ENCODE measurements around the gene ZNF830. TPM values are rescaled to one million over a fixed set of nuclear protein-coding genes. Genes with fewer than 3 reads are reported as not detected.

ZNF830 gene
- total and polyA plus RNA-seq, 4 donors = 3.6 to 6.9 (median 4.6) TPM

GRCh38 chr17:34990921-34991365 lies 29.6 kb downstream of the ZNF830 start:
- Histone ChIP-seq H3K9ac (ENCODE audit: low read depth in 1 of 2, low read length in 2 of 2) (no peak overlapping the region), H3K27ac (ENCODE audit: low read depth in 1 of 2, low read length in 2 of 2) (no peak overlapping the region), H3K9me3 (ENCODE audit: control insufficient read depth in 4 of 4, low read length in 3 of 4) (no peaks in the 10 kb centered on the region), H3K4me1 (ENCODE audit: control insufficient read depth in 4 of 4, insufficient read depth in 4 of 4, low read length in 3 of 4) (no peaks in the 10 kb centered on the region), H3K4me3 (ENCODE audit: low read depth in 1 of 3, low read length in 3 of 3) (no peak overlapping the region), H3K27me3 (ENCODE audit: control insufficient read depth in 4 of 4, insufficient read depth in 4 of 4, low read length in 3 of 4) (no peaks in the 10 kb centered on the region), H3K36me3 (ENCODE audit: control insufficient read depth in 4 of 4, insufficient read depth in 3 of 4, low read depth in 1 of 4, low read length in 3 of 4) (peaks cover 2 to 60% (median 44%) of the 10 kb centered on the region in 4 donors)
- no peak for TF ChIP-seq REST (IDR thresholded peaks at IDR 0.05)
- TF ChIP-seq RXRA (IDR thresholded peaks at IDR 0.05) = no peak
- TF ChIP-seq RAD21 (IDR thresholded peaks at IDR 0.05) = no peak
- no peak for TF ChIP-seq FOXA1 (IDR thresholded peaks at IDR 0.05)
- no peak for TF ChIP-seq ATF3 (IDR thresholded peaks at IDR 0.05)
- no peak for TF ChIP-seq TAF1 (conservative IDR thresholded peaks at IDR 0.05)
- no peak for TF ChIP-seq EGR1 (IDR thresholded peaks at IDR 0.05; ENCODE audit: low read depth in 2 of 2)
- TF ChIP-seq SP1 (IDR thresholded peaks at IDR 0.05) = no peak
- TF ChIP-seq NR2F2 (IDR thresholded peaks at IDR 0.05) = no peak
- TF ChIP-seq FOXA2 (IDR thresholded peaks at IDR 0.05) = no peak
- no peak for TF ChIP-seq GABPA (IDR thresholded peaks at IDR 0.05 in 1 of 2, conservative IDR thresholded peaks at IDR 0.05 in 1 of 2)
- no peak for TF ChIP-seq HNF4G (IDR thresholded peaks at IDR 0.05)
- no peak for TF ChIP-seq MAX (IDR thresholded peaks at IDR 0.05)
- no peak for TF ChIP-seq CTCF (IDR thresholded peaks at IDR 0.05; ENCODE audit: low read depth, low read length, missing input control)
- no peak for TF ChIP-seq ZBTB33 (IDR thresholded peaks at IDR 0.05)
- TF ChIP-seq YY1 (IDR thresholded peaks at IDR 0.05) = no peak
- TF ChIP-seq HNF4A (conservative IDR thresholded peaks at IDR 0.05) = no peak
- 73% methylated on average over 6 of the region's 6 CpGs for WGBS
- DNase-seq (ENCODE audit: low spot score) = no peak
